HG02623 (cell line): Measurements from ENCODE around the gene ZNF282.
A peak's percentile ranks its signal among the peaks of the same experiment; 100 is the strongest.

Source experiments
- ATAC-seq: cut with Tn5 transposase; IDR thresholded peaks from one replicate; pipeline ENCODE4 v1.9.1; 2021; ENCODE audit warnings: moderate library complexity; ENCODE audit not compliant: unreplicated experiment

Gene ZNF282

DNA sequence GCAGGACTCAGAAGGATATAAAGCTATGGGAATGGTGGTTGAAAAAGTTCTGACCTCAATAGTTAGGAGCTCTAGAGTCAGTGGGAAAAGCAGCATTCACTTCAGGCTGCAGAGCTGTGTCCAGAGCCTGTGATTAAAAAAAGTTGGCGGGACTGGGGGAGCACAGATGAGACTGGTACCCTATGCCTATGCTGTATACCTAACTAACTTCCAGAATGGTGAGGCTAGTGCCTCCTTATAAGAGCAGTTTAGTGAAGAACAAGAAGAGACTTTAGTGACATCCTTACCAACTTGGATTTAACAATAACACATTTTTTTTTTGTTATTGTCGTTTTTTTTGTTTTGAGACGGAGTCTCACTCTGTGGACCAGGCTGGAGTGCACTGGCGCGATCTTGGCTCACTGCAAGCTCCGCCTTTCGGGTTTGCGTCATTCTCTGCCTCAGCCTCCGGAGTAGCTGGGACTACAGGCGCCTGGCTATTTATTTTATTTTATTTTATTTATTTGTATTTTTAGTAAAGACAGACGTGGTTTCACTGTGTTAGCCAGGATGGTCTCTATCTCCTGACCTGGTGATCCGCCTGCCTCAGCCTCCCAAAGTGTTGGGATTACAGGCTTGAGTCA is 6.6 kb upstream of the ZNF282 start:
- ATAC-seq = no peak

GRCh38 chr7:149191851-149192250 is 3.5 kb upstream of the ZNF282 start:
- ATAC-seq = no peak

DNA sequence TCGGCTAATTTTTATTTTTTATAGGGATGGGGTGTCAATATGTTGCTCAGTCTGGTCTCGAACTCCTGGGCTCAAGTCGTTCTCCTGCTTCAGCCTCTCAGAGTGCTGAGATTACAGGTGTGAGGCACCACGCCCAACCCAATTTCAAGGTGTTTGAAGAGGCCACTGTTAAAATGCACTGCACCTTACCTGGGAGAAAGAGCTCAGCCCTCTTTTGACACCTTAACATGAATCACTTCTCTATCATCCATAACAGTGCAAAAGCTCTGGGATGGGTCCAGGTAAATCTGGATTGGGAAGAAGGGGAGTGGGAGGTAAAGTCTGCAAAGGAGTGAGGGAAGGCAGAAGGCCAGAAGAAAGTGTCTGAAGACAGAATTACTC is 557 bp upstream of the ZNF282 start:
- no peak for ATAC-seq

DNA sequence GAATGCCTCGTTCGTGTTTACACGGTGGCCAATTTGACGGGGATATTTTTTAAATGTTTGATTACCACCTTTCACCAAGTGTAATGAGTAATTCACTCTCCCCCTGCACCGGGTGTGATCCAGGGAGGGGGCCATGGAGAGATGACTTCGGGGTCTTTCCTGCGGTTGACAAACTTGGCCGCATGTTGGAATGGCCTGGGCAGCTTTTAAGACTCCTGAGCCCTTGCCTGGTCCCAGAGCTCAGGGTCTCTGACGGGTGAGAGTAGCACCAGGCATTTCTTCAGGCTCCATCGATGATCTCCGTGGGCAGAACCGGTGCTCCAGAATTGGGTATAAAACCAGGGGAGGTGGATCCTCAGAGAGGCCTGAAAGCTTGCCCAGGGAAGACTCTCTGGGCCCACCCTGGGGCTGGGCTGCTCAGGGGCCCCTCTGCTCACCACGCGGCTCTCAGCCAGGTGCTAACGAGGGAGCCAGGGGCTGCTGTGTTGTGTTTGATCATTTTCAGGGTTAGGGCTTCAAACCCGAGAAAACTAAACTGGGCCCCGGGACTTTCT is 882 bp downstream of the ZNF282 start:
- ATAC-seq = peak; percentile 5

DNA sequence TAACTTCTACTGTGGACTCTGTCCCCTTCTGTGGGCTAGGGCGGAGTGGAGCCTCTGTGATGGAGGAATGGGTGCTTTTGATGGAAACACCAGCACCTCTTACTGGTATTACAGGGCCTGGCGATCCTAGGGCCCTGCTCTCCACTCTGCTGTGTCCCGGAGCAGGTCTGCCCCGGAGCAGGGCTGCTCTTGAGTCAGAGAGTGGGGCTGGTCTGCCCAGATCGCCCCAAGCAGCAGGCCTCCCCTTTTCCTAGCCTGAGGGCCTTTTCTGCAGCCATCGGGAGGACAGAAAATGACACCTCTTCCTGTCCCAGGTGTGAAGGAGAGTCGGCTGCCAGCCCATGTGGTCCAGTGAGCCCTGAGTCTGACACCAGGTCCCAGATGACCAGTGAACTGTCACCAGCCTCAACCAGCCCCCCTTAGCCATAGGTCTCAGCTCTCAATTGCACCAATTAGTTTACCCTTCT is 1.4 kb downstream of the ZNF282 start:
- peak; percentile 5 for ATAC-seq

- no peak for ATAC-seq
These were observed 2.3 kb downstream of the ZNF282 start for GRCh38 chr7:149197675-149198074.

DNA sequence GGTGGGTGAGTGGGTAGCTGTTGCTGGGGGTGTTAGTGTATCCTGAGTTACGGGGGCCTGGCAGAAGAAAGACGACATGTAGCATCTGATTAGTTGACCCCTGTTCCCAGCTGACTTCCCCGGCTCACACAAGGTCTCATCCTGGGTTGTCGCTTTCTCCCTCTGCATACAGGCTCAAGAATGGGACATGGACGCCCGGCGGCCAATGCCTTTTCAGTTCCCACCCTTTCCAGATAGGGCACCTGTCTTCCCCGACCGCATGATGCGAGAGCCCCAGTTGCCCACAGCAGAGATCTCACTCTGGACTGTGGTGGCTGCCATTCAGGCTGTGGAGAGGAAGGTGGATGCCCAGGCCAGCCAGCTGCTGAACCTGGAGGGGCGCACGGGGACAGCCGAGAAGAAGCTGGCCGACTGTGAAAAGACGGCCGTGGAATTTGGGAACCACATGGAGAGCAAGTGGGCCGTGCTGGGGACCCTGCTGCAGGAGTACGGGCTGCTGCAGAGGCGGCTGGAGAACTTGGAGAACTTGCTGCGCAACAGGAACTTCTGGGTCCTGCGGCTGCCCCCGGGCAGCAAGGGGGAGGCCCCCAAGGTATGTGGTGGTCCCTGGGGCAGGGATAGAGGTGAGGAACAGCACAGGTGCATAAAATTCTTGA is 2.9 kb downstream of the ZNF282 start:
- no peak for ATAC-seq

- no peak for ATAC-seq
These were observed 4.1 kb downstream of the ZNF282 start for GRCh38 chr7:149199234-149199995.

GRCh38 chr7:149202831-149203231 is 7.5 kb downstream of the ZNF282 start:
- ATAC-seq = no peak

DNA sequence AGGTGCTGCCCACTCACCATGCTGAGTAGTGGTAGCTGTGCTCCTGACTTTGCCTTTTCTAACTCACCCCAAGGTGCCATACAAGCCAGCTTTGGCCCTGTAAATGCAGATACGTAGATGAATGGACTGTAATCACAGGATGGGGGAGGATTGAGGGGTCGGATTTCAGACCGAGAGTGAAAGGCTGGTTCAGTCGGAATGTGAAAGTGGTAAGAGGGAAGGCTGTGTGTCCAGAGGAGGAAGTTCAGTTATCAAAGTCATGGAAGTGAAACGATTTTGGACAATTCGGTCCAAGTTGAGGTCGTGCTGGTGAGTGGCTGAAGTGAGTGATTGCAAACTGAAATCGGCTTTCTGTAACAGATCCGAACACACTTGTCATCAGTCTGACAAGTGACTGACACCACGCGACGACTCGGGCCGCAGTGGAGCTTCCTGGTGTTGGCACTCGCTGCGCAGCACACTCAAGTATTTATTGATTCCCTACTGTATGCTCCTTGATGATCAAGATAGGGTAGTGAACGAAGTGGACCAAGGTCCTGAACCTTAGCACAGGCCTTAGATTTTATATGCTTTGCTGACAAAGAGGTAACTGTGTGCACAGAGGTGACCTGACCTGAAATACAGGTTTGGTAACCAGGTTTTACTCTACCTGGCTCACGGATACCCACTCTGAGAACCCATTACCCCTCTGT is 10.5 kb downstream of the ZNF282 start:
- ATAC-seq = no peak

GRCh38 chr7:149207324-149208035 is 12.1 kb downstream of the ZNF282 start:
- no peak for ATAC-seq

DNA sequence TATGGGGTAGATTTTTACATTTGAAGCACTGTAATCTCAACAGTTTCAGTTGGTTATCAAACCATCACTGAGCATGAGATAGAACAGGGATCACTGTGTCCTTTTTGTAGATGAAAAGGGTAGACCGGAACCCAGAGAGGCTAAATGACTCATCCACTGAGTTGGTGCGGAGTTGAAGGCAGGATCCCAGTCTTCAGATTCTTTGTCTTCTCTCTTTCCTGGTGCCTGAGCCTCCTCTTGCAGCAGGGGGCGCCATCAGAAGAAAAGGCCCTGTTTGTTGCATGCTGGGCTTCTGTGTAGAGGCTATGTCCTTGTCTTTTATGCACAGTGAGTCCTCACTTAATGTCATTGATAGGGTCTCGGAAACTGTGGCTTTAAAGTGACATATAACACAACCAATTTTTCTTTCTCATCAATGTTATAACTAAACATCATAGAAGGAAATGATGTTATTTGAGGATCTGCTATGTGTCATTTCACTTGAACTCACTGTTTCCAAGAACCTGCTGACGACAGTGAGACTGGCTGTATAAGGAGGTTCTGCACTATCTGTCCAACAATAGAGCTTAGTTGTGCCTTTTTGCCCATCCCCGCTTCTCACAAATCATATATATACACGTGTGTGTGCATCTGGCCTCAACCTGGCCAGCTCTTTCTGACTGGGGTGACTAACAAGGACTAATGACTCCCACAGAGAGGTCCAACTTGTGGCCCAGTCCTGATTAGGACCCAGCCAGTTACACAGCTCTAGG is 14.3 kb downstream of the ZNF282 start:
- ATAC-seq = no peak

- no peak for ATAC-seq
These were observed 15.2 kb downstream of the ZNF282 start for GRCh38 chr7:149210551-149210950.

DNA sequence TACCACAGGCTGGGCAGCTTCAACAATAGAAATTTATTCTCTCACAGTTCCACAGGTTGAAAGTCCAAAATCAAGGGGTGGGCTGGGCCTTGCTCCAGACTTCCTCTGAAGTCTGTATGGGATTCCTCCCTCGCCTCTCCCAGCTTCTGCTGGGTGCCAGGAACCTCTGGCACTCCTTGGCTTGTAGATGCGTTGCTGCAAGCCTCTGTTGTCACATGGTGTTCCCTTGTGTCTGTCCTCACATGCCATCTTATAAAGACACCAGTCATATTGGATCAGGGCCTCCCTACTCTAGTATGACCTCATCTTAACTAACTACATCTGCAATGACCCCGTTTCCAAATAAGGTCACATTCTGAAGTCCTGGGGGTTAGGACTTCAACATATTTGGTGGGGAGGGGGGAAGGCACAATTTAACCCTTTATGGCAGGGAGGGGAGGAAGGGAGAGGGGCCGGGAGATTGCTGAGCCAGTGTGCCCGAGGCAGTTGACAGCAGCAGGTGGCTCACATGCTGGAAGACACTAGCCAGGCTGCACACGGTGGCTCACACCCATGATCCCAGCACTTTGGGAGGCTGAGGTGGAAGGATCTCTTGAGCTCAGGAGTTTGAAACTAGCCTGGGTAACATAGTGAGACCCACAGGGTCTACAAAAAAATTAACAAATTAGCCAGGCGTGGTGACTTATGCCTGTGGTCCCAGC is 18.8 kb downstream of the ZNF282 start:
- ATAC-seq = no peak

GRCh38 chr7:149216402-149216801 is 21.1 kb downstream of the ZNF282 start:
- ATAC-seq = no peak

DNA sequence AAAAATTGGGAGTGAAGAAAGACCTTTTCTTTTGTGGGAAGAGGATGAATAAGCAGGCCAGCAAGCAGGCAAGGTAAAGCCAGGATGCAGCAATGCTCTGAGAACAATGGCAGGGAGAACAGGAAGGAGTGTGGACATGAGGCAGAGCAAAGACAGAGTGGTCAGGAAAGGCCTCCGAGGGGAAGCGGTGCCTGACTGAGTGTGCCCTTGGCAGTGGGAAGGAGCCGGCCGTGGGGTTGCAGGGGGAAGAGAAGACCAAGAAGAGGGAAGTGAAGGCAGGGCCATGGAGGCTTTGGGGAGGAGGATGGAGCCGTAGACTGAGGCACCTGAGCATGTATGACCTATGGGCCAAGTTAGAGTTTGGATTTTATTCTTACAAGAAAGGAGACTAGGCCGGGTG is 22.2 kb downstream of the ZNF282 start:
- no peak for ATAC-seq

DNA sequence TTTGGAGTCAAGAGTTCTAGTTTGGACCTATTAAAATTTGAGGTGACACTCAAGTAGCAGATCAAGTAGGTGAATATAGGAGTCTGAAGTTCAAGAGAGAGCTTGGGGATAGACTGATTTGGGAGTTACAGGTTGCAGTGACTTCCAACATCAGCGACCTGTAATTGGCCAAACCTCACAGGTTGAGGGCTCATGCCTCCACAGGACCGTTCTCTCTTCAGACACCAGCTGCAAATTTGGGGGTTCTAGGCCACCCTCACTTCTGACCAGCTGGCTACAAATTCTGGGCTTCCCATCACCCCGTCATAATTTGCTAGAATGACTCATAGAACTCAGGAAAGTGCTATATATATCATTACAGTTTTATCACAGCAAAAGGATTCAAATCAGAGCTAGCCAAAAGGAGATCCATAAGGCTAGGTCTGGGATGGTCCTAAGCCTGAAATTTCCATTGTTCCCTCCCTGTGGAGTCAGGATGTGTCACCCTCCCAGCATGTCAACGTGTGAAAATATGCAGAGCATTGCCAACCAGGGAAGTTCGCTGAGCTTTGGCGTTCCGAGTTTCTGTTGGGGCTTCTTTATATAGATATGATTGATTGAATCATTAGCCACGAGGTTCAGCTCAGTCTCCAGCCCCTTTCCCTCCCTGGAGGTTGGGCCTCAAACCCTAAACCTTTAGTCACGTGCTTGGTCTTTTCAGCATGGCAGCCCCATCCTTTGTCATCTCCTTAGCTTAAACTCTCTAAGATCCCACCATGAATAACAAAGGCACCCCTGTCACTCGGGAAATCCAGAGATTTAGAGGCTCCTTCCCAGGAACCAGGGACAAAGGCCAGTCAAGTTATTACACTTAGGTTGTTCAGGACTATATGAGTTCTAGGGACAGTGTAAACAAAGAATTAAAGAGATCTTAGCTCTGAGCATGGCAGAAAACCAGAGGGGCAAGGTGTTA is 23.4 kb downstream of the ZNF282 start:
- ATAC-seq = no peak

DNA sequence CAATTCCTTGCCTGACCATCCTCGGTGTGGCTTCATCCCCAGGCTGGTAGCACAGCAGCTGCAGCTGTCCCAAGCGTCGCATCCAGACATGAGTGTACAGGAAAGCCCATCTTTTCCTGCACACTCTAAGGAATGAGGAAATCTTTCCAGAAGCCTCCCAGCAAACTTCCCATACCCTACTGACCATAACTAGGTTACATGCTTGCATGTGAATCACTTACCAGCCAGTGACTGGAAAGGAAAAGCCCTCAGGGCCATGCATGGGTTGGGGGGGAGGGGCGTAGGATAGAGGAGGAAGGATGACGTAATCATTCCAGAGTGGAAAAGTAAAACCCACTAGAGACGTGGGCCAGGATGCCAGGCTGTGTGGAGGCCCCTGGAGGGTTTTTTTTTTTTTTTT is 25.2 kb downstream of the ZNF282 start:
- no peak for ATAC-seq
